ENCODE data around the gene ATXN10.
"Not testable (repeated sequence)": the region's sequence is repeated elsewhere in the genome, so short reads cannot be mapped to it uniquely, and the experiment has no call there.

ATXN10 gene

GRCh38 chr22:45793161-45793560 lies 121.5 kb downstream of the ATXN10 start:
- no peak for DNase-seq

GRCh38 chr22:45793892-45794291 lies 122.3 kb downstream of the ATXN10 start:
- no peak for DNase-seq

GRCh38 chr22:45796009-45796408 lies 124.4 kb downstream of the ATXN10 start:
- not testable (repeated sequence) for DNase-seq

GRCh38 chr22:45799291-45799690 lies 127.7 kb downstream of the ATXN10 start:
- DNase-seq = no peak

- DNase-seq = no peak
Measured at GRCh38 chr22:45802054-45802453, 130.4 kb downstream of the ATXN10 start.

- DNase-seq = no peak
Measured at GRCh38 chr22:45804319-45804985, 132.8 kb downstream of the ATXN10 start.

GRCh38 chr22:45804986-45805325 lies 133.3 kb downstream of the ATXN10 start:
- peak; percentile 94 for DNase-seq

GRCh38 chr22:45805413-45805812 lies 133.8 kb downstream of the ATXN10 start:
- DNase-seq = peak; percentile 29

- no peak for DNase-seq
Measured at GRCh38 chr22:45807156-45807915, 135.7 kb downstream of the ATXN10 start.

- no peak for DNase-seq
Measured at GRCh38 chr22:45812910-45813309, 141.3 kb downstream of the ATXN10 start.

GRCh38 chr22:45814198-45814597 lies 142.6 kb downstream of the ATXN10 start:
- peak; percentile 21 for DNase-seq

GRCh38 chr22:45816776-45817175 lies 145.1 kb downstream of the ATXN10 start:
- no peak for DNase-seq

GRCh38 chr22:45817745-45818423 lies 146.2 kb downstream of the ATXN10 start:
- no peak for DNase-seq

- no peak for DNase-seq
Measured at GRCh38 chr22:45818424-45819085, 146.9 kb downstream of the ATXN10 start.

GRCh38 chr22:45819305-45819704 lies 147.7 kb downstream of the ATXN10 start:
- no peak for DNase-seq

- DNase-seq = no peak
Measured at GRCh38 chr22:45823336-45823735, 151.7 kb downstream of the ATXN10 start.

GRCh38 chr22:45826520-45826919 lies 154.9 kb downstream of the ATXN10 start:
- no peak for DNase-seq

GRCh38 chr22:45828841-45829240 lies 157.2 kb downstream of the ATXN10 start:
- peak; percentile 51 for DNase-seq

GRCh38 chr22:45830531-45831245 lies 159.1 kb downstream of the ATXN10 start:
- DNase-seq = peak; percentile 32

- peak; percentile 22 for DNase-seq
Measured at GRCh38 chr22:45831394-45831793, 159.8 kb downstream of the ATXN10 start.

- DNase-seq = no peak
Measured at GRCh38 chr22:45832180-45832579, 160.5 kb downstream of the ATXN10 start.

GRCh38 chr22:45832959-45833580 lies 161.4 kb downstream of the ATXN10 start:
- DNase-seq = no peak

Measured in fibroblast of upper back skin (primary cell).